OCI-LY7 (cell line): ENCODE data around the gene SDK2. TPM values are rescaled to one million over a fixed set of nuclear protein-coding genes. Genes with fewer than 3 reads are reported as not detected.
"Not testable (repeated sequence)": the region's sequence is repeated elsewhere in the genome, so short reads cannot be mapped to it uniquely, and the experiment has no call there.

Experiments used
- BruUV-seq: library from RNA; stranded (reverse); fragments of 400-500 nt; replicated peaks from 2 replicates; lab custom pipeline; 2021; lab: Mats Ljungman, UMichigan
- CTCF ChIA-PET: fragments of 300-600 bp; sonication (Branson Sonifier 250); formaldehyde crosslinking; loops from one replicate; lab custom pipeline; 2022; ENCODE audit warnings: antibody characterized with exemption; ENCODE audit not compliant: unreplicated experiment; lab: Charles Lee
- POLR2A ChIA-PET: fragments of 300-600 bp; sonication (Branson Sonifier 250); formaldehyde crosslinking; loops from one replicate; lab custom pipeline; 2022; ENCODE audit warnings: antibody characterized with exemption; lab: Charles Lee
- DNase-seq: peaks from one replicate; pipeline ENCODE4 v3.0.0-alpha.2; 2015; ENCODE audit warnings: low spot score
- H2AFZ ChIP-seq: fragments of 200-600 bp; sonication (generic), shearing (Covaris generic); 2 replicates; pipeline ENCODE4 v1.6.1; 2014; ENCODE audit warnings: mild to moderate bottlenecking, antibody characterized with exemption, low read length, moderate library complexity
- H3K27ac ChIP-seq: fragments of 200-600 bp; sonication (generic); 2 replicates; pipeline ENCODE4 v1.5.1; 2014; ENCODE audit warnings: mixed run types, low read depth, mild to moderate bottlenecking, moderate library complexity, low read length, inconsistent platforms; ENCODE audit not compliant: poor library complexity, severe bottlenecking
- H3K36me3 ChIP-seq: fragments of 200-600 bp; sonication (generic); 2 replicates; pipeline ENCODE4 v1.6.1; 2014; ENCODE audit warnings: mild to moderate bottlenecking, antibody characterized with exemption, low read length, moderate library complexity, mixed read lengths; ENCODE audit not compliant: insufficient read depth
- H3K4me1 ChIP-seq: fragments of 200-600 bp; sonication (generic); 2 replicates; pipeline ENCODE4 v1.5.1; 2014; ENCODE audit warnings: mild to moderate bottlenecking, low read length; ENCODE audit not compliant: insufficient read depth, poor library complexity, severe bottlenecking
- H3K4me2 ChIP-seq: fragments of 200-600 bp; sonication (generic); 2 replicates; pipeline ENCODE4 v1.6.1; 2014; ENCODE audit warnings: mild to moderate bottlenecking, low read length
- H3K4me3 ChIP-seq: fragments of 200-600 bp; sonication (generic); 2 replicates; pipeline ENCODE4 v1.5.1; 2014; ENCODE audit warnings: mild to moderate bottlenecking, low read depth, low read length; ENCODE audit not compliant: poor library complexity, severe bottlenecking
- H3K79me2 ChIP-seq: fragments of 200-600 bp; sonication (generic); 2 replicates; pipeline ENCODE4 v1.6.1; 2016; ENCODE audit warnings: low read depth, mild to moderate bottlenecking, low read length, moderate library complexity, mixed read lengths; ENCODE audit not compliant: insufficient read depth
- H3K9me2 ChIP-seq: fragments of 200-600 bp; sonication (generic); 2 replicates; pipeline ENCODE4 v1.6.1; 2016; ENCODE audit warnings: mild to moderate bottlenecking, low read length, mixed read lengths; ENCODE audit not compliant: insufficient read depth
- H3K9me3 ChIP-seq: fragments of 200-600 bp; sonication (generic); 2 replicates; pipeline ENCODE4 v1.6.1; 2014; ENCODE audit warnings: mild to moderate bottlenecking, mixed run types, low read length, mixed read lengths
- H4K20me1 ChIP-seq: fragments of 200-600 bp; sonication (generic); 2 replicates; pipeline ENCODE4 v1.6.1; 2014; ENCODE audit warnings: mild to moderate bottlenecking, antibody characterized with exemption, low read length, moderate library complexity, mixed read lengths; ENCODE audit not compliant: insufficient read depth
- EZH2phosphoT487 ChIP-seq: fragments of 200-600 bp; sonication (generic); IDR thresholded peaks from 2 replicates; pipeline ENCODE4 v1.6.1; 2018; ENCODE audit warnings: low read depth, borderline replicate concordance, mild to moderate bottlenecking, mixed run types, antibody characterized with exemption, low read length, moderate library complexity, mixed read lengths
- intact Hi-C: fragments of 100-400 bp; cut with micrococcal nuclease; formaldehyde crosslinking; loops from one replicate; pipeline ENCODE4 v1.10.0; 2022; ENCODE audit not compliant: unreplicated experiment
- total RNA-seq, 2 experiments: library from RNA; depleted of rRNA in 1 of 2; stranded (reverse); fragments of >200 nt in 1 of 2; shearing (Covaris generic) in 1 of 2; gene quantifications; 2 replicates each; pipeline ENCODE4 v1.2.3, GENCODE V29; 2014 to 2022
- TF ChIP-seq, protein P1 (sequence below): fragments of 200-600 bp; sonication (generic); conservative IDR thresholded peaks from 2 replicates; pipeline ENCODE4 v1.5.1; 2014; ENCODE audit warnings: mild to moderate bottlenecking, antibody characterized with exemption, low read length, moderate library complexity, mixed read lengths

Gene SDK2
- total RNA-seq, 2 experiments from 2014 or later: 0.32 to 1.8 TPM

DNA sequence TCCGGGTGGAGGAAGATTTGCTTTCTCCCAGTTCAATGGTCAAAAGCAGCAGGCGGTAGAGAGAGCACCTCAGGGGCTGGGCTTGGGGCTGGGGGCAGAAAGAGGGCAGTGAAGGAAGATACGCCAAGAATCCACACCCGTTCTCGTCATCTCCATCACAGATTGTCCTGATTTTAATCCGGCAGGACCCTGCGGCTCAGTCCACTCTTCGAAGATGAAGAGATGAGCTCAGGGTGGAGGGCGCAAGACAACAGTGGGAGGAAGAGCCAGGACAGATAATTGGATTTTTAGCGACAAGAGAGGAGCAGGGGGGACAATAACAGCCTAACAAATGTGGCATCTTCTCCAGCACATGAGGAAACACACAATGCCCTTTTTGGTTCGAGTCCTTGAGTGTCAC is 165.9 kb downstream of the SDK2 start:
- H3K9me3 ChIP-seq: no peaks in the 10 kb centered on the region
- no peak for TF ChIP-seq EZH2phosphoT487
- ChIA-PET POLR2A (no interaction called here), CTCF (no interaction called here)
- no peak overlapping the region for H3K4me3 ChIP-seq
- no peaks in the 10 kb centered on the region for H3K9me2 ChIP-seq
- no TSS peak for BruUV-seq
- H3K79me2 ChIP-seq: no peaks in the 10 kb centered on the region
- intact Hi-C loops: no loop called here
- no peak for DNase-seq
- no peak overlapping the region for H3K4me2 ChIP-seq
- no peaks in the 10 kb centered on the region for H3K36me3 ChIP-seq
- no peak overlapping the region for H2AFZ ChIP-seq
- no peaks in the 10 kb centered on the region for H4K20me1 ChIP-seq
- H3K27ac ChIP-seq: no peak overlapping the region
- no peaks in the 10 kb centered on the region for H3K4me1 ChIP-seq

DNA sequence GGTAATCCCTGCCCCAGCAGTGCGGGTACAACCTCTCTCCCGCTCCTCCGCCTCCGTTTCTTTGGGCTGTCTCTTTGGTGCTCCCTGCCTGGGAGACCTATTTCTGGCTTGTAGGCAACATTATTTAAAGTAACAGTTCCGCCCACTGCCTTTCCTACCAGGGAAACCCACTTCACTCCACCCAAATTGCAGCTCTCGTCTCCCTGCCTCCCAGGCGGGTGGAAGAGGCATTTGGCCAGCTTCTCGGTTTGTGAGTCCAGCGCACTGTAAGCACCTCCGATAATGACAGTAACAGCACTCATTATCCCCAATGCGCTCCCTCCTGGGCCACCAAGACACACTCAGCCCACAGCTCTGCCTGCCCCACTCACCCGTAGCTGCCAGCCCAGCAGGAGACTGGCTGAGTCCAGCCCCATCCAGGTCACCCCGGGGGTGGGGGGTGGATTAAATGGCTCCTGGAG is 167.3 kb downstream of the SDK2 start:
- CTCF ChIA-PET: no interaction called here
- no peaks in the 10 kb centered on the region for H3K9me2 ChIP-seq
- POLR2A ChIA-PET: no interaction called here

DNA sequence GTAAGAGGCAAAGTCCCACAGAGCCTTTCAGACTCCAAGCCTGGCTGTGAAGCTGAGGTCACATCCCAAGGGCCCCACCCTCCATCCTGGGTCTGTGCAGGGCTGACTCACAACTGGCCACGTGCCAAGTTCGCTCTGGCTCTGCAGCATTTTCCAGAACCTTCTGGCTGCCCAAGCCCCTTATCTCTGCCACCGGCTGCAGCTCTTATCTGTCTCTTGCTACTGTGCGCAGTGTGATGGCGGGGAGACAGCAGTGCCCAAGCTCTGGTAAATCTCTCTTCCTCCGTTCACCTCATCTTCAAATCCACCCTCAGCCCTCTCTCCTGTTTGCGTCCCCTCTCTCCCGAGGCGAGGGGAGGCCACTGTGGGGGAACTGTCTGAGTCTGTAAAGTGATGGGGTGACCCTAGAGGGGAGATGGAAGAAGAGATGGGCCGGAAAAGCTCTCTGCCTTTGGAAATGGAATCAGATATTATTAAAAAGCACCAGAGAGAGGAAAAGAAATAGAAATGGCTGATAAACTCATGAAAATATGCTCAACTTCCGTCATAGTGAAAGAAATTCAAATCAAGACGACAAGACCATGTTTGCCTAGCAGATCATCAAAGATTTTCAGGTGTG is 169.8 kb downstream of the SDK2 start:
- POLR2A ChIA-PET: no interaction called here
- H3K9me2 ChIP-seq: no peaks in the 10 kb centered on the region
- no peaks in the 10 kb centered on the region for H3K4me1 ChIP-seq
- no peaks in the 10 kb centered on the region for H3K36me3 ChIP-seq
- no peaks in the 10 kb centered on the region for H4K20me1 ChIP-seq
- CTCF ChIA-PET: no interaction called here
- DNase-seq: no peak
- intact Hi-C loops: no loop called here
- no peaks in the 10 kb centered on the region for H3K79me2 ChIP-seq
- no peak overlapping the region for H2AFZ ChIP-seq
- BruUV-seq: no TSS peak
- H3K27ac ChIP-seq: no peak overlapping the region
- TF ChIP-seq EZH2phosphoT487: no peak
- TF ChIP-seq, protein P1, sequence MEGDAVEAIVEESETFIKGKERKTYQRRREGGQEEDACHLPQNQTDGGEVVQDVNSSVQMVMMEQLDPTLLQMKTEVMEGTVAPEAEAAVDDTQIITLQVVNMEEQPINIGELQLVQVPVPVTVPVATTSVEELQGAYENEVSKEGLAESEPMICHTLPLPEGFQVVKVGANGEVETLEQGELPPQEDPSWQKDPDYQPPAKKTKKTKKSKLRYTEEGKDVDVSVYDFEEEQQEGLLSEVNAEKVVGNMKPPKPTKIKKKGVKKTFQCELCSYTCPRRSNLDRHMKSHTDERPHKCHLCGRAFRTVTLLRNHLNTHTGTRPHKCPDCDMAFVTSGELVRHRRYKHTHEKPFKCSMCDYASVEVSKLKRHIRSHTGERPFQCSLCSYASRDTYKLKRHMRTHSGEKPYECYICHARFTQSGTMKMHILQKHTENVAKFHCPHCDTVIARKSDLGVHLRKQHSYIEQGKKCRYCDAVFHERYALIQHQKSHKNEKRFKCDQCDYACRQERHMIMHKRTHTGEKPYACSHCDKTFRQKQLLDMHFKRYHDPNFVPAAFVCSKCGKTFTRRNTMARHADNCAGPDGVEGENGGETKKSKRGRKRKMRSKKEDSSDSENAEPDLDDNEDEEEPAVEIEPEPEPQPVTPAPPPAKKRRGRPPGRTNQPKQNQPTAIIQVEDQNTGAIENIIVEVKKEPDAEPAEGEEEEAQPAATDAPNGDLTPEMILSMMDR: no peak
- H3K9me3 ChIP-seq: no peaks in the 10 kb centered on the region
- no peak overlapping the region for H3K4me2 ChIP-seq
- no peak overlapping the region for H3K4me3 ChIP-seq

More for the DNA sequence above, 167.3 kb downstream of the SDK2 start:
- Histone ChIP-seq H3K4me2 (no peak overlapping the region), H3K9me3 (no peaks in the 10 kb centered on the region), H4K20me1 (no peaks in the 10 kb centered on the region), H3K27ac (no peak overlapping the region), H3K4me3 (no peak overlapping the region), H2AFZ (no peak overlapping the region), H3K36me3 (no peaks in the 10 kb centered on the region), H3K4me1 (no peaks in the 10 kb centered on the region), H3K79me2 (no peaks in the 10 kb centered on the region)
- DNase-seq: no peak
- no peak for TF ChIP-seq EZH2phosphoT487
- TF ChIP-seq, protein P1: no peak
- intact Hi-C loops: no loop called here
- no TSS peak for BruUV-seq

DNA sequence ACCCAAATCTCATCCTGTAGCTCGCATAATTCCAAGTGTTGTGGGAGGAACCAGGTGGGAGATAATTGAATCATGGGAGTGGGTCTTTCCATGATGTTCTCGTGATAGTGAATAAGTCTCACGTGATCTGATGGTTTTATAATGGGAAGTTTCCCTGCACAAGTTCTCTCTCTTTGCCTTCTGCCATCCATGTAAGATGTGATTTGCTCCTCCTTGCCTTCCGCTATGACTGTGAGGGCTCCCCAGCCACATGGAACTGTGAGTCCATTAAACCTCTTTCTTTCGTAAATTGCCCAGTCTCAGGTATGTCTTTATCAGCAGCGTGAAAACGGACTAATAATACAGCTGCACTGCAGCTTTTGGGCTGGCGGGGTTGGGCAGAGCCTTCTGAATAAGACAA is 171.5 kb downstream of the SDK2 start:
- BruUV-seq, H3K27ac ChIP-seq, H3K36me3 ChIP-seq, H3K9me3 ChIP-seq, H3K4me3 ChIP-seq, intact Hi-C loops, DNase-seq, H3K4me1 ChIP-seq, POLR2A ChIA-PET, H3K4me2 ChIP-seq, H4K20me1 ChIP-seq, H2AFZ ChIP-seq, H3K79me2 ChIP-seq, CTCF ChIA-PET, H3K9me2 ChIP-seq: not testable (repeated sequence)
